Gastroesophageal sphincter (tissue), 4 donors: ENCODE data around the gene OTULIN. TPM values are rescaled to one million over a fixed set of nuclear protein-coding genes. Genes with fewer than 3 reads are reported as not detected.

ENCODE experiments used
- ATAC-seq: fragments of 150-250 bp; one replicate; pipeline ENCODE4 v1.9.1; 2016; ENCODE audit warnings: mild to moderate bottlenecking, moderate library complexity
- H3K27ac ChIP-seq, 4 donors: fragments of 200-600 bp; sonication (generic) in 3 of 4; 1 replicate in 3 of 4; 2 replicates in 1 of 4; pipeline ENCODE4 v1.5.1; 2016 to 2019
- H3K27me3 ChIP-seq: fragments of 200-600 bp; sonication (generic); one replicate; pipeline ENCODE4 v1.5.1; 2019
- H3K36me3 ChIP-seq, 2 donors: fragments of 200-600 bp; sonication (generic); one replicate each; pipeline ENCODE4 v1.5.1; 2019; ENCODE audit warnings: control low read depth in 1 of 2
- H3K4me1 ChIP-seq, 3 donors: fragments of 200-600 bp; sonication (generic); 1 replicate in 2 of 3; 2 replicates in 1 of 3; pipeline ENCODE4 v1.5.1; 2016 to 2019; ENCODE audit warnings: control low read depth in 2 of 3
- H3K4me3 ChIP-seq, 2 donors: fragments of 200-600 bp; sonication (generic); one replicate each; pipeline ENCODE4 v1.5.1; 2019; ENCODE audit warnings: mild to moderate bottlenecking in 1 of 2, moderate library complexity in 1 of 2
- H3K9me3 ChIP-seq, 3 donors: fragments of 200-600 bp; sonication (generic); one replicate each; pipeline ENCODE4 v1.5.1; 2017 to 2019; ENCODE audit warnings: control low read depth in 2 of 3
- CTCF ChIP-seq, 4 experiments: fragments of 200-600 bp in 2 of 4; fragments of 450-650 bp in 2 of 4; sonication (generic) in 1 of 4; IDR thresholded peaks; one replicate each; pipeline ENCODE4 v1.5.1; 2017 to 2019; ENCODE audit warnings: antibody characterized with exemption in 4 of 4, mild to moderate bottlenecking in 2 of 4, moderate library complexity in 2 of 4
- EP300 ChIP-seq: sonication (generic); formaldehyde crosslinking; IDR thresholded peaks from one replicate; pipeline ENCODE4 v1.6.1; 2017; ENCODE audit warnings: antibody characterized with exemption, mild to moderate bottlenecking
- POLR2A ChIP-seq, 2 donors: fragments of 450-650 bp; IDR thresholded peaks; one replicate each; pipeline ENCODE4 v1.6.1; 2017; ENCODE audit warnings: antibody characterized with exemption in 2 of 2, mild to moderate bottlenecking in 2 of 2, moderate library complexity in 1 of 2
- POLR2AphosphoS5 ChIP-seq: sonication (generic); formaldehyde crosslinking; IDR thresholded peaks from one replicate; pipeline ENCODE4 v1.6.1; 2017; ENCODE audit warnings: antibody characterized with exemption
- WGBS, 2 donors: methylation state at CpG; one replicate each; pipeline ENCODE4 v1.1.5; 2018; ENCODE audit warnings: low coverage in 1 of 2; 5-methylcytosine and 5-hydroxymethylcytosine counted together
- total RNA-seq, 4 donors: library from RNA; depleted of rRNA; stranded (reverse); fragments of >200 nt; gene quantifications; one replicate each; pipeline ENCODE4 v1.1.0, GENCODE V29; 2016

OTULIN gene
- total RNA-seq, 4 donors from 2014 or later, result 19.5 to 27.1 (median 23.6) TPM

DNA sequence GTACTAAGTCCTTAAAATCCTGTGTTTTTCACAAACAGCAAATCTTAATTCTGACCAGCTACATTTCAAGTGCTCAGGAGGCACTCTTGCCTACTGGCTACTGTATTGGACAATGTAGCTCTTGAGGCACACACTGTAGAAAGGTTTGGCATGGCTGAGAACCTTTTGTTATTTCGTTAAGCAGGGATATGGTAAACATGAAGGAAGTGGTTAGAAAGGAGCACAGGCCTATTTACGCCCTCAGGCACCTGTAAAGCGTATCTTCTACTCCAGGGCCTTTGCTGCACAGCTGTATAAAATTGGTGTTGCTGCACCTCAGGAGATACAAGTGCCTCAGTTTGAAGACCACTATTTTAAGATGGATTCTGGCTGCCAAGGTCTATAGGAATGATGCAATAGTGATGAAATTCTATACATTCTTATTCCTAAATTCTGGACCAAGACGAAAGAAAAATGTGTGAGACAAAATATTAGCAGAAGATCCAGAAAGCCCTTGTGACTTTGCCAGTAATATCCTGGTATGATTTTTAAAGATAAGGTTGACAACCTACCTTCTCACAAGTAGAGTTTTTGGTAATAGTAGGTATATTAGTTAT lies 9.3 kb upstream of the OTULIN start:
- WGBS, 2 donors, result 0 to 57% methylated on average over 1 to 4 of the region's 4 CpGs
- Histone ChIP-seq H3K27ac (no peak overlapping the region), H3K4me3 (no peak overlapping the region), H3K36me3 (no peaks in the 10 kb centered on the region), H3K27me3 (no peaks in the 10 kb centered on the region), H3K9me3 (no peaks in the 10 kb centered on the region), H3K4me1 (no peaks in the 10 kb centered on the region)
- ATAC-seq, result no peak
- TF ChIP-seq POLR2AphosphoS5, result no peak
- TF ChIP-seq CTCF (IDR thresholded peaks at IDR 0.05), result no peak
- no peak for TF ChIP-seq POLR2A (IDR thresholded peaks at IDR 0.05)
- no peak for TF ChIP-seq EP300

- 46 to 47% methylated on average over 2 of the region's 2 CpGs for WGBS, 2 donors
- no peaks in the 10 kb centered on the region for H3K27me3 ChIP-seq
Observed at GRCh38 chr5:14656898-14657297, 7.6 kb upstream of the OTULIN start.

GRCh38 chr5:14659821-14660607 lies 4.5 kb upstream of the OTULIN start:
- TF ChIP-seq CTCF (IDR thresholded peaks at IDR 0.05), result no peak
- no peak for TF ChIP-seq POLR2AphosphoS5
- no peak for TF ChIP-seq EP300
- no peak for TF ChIP-seq POLR2A (IDR thresholded peaks at IDR 0.05)
- H3K4me3 ChIP-seq, result no peak overlapping the region
- no peak for ATAC-seq
- WGBS, 2 donors, result 80 to 88% methylated on average over 3 of the region's 3 CpGs
- H3K4me1 ChIP-seq, result peaks cover 0 to 11% (median 7%) of the 10 kb centered on the region in 3 donors
- H3K27me3 ChIP-seq, result no peaks in the 10 kb centered on the region
- no peaks in the 10 kb centered on the region for H3K9me3 ChIP-seq
- no peak overlapping the region for H3K27ac ChIP-seq
- no peaks in the 10 kb centered on the region for H3K36me3 ChIP-seq

More at GRCh38 chr5:14656898-14657297, 7.6 kb upstream of the OTULIN start:
- no peak for ATAC-seq
- Histone ChIP-seq H3K36me3 (no peaks in the 10 kb centered on the region), H3K4me1 (no peaks in the 10 kb centered on the region), H3K27ac (no peak overlapping the region), H3K4me3 (no peak overlapping the region), H3K9me3 (no peaks in the 10 kb centered on the region)
- TF ChIP-seq POLR2AphosphoS5 (no peak), POLR2A (IDR thresholded peaks at IDR 0.05) (no peak), EP300 (no peak), CTCF (IDR thresholded peaks at IDR 0.05) (no peak)

DNA sequence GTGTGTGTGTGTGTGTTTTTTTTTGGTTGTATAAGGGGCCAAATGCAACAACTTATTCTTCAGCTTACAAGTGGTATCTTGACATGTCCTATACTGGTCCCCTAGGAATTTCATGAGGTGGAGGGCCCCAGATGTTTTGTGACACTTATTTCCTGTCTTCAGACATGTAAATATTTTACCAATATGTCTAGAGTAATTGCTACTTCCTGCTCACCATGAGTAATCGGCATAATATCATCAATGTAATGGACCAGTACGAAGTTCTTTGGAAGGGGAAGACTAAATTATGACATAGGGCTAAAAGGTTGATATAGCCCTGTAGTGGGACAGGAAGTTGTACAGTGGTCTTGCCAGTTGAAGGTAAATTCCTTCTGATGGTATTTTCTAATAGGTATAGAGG lies 3.7 kb upstream of the OTULIN start:
- ATAC-seq, result no peak
- Histone ChIP-seq H3K4me3 (no peak overlapping the region), H3K9me3 (no peaks in the 10 kb centered on the region), H3K27ac (no peak overlapping the region), H3K27me3 (no peaks in the 10 kb centered on the region), H3K36me3 (no peaks in the 10 kb centered on the region), H3K4me1 (peaks cover 4 to 18% (median 12%) of the 10 kb centered on the region in 3 donors)
- 83% methylated on average over 2 of the region's 2 CpGs for WGBS, 2 donors
- TF ChIP-seq CTCF (IDR thresholded peaks at IDR 0.05), result no peak
- TF ChIP-seq POLR2A (IDR thresholded peaks at IDR 0.05), result no peak
- no peak for TF ChIP-seq EP300
- TF ChIP-seq POLR2AphosphoS5, result no peak
